HFFc6 (cell line): ENCODE results near the gene FOXK2. TPM values are rescaled to one million over a fixed set of nuclear protein-coding genes. Genes with fewer than 3 reads are reported as not detected.

Experiments used
- DNase-seq: peaks from one replicate; pipeline ENCODE4 v3.0.0-alpha.2; 2018
- H3K27ac Mint-ChIP-seq: 2 replicates; pipeline ENCODE4 v1.8.0; 2020; ENCODE audit warnings: mild to moderate bottlenecking, mixed read lengths
- H3K27me3 Mint-ChIP-seq: 2 replicates; pipeline ENCODE4 v1.8.0; 2021; ENCODE audit warnings: mild to moderate bottlenecking, moderate library complexity, mixed read lengths; ENCODE audit not compliant: insufficient read depth
- H3K36me3 Mint-ChIP-seq: 2 replicates; pipeline ENCODE4 v1.8.0; 2021; ENCODE audit warnings: low read depth, mixed read lengths
- H3K4me1 Mint-ChIP-seq: 2 replicates; pipeline ENCODE4 v1.8.0; 2020; ENCODE audit warnings: low read depth, mixed read lengths
- H3K4me3 Mint-ChIP-seq: 2 replicates; pipeline ENCODE4 v1.8.0; 2020; ENCODE audit warnings: mild to moderate bottlenecking, moderate library complexity, mixed read lengths
- H3K9me3 Mint-ChIP-seq: 2 replicates; pipeline ENCODE4 v1.8.0; 2020; ENCODE audit warnings: mild to moderate bottlenecking, mixed read lengths
- CTCF ChIP-seq: fragments of 200-600 bp; sonication (generic); IDR thresholded peaks from 2 replicates; pipeline ENCODE4 v1.5.0; 2021; ENCODE audit warnings: antibody characterized with exemption, mild to moderate bottlenecking
- total RNA-seq, 6 experiments: library from RNA; stranded (reverse); fragmentation: NEBNext Ultra II Directional; extraction: Animal tissue kit (Norgen Biotek cat#: 25700); gene quantifications; 2 replicates in 1 of 6; 3 replicates in 5 of 6; pipeline ENCODE4 v1.2.3, GENCODE V29; 2021

Gene FOXK2
- total RNA-seq, 6 experiments from 2014 or later = 38.6 to 46.3 (median 41.1) TPM

- DNase-seq = no peak
- H3K4me1 Mint-ChIP-seq = no peaks in the 10 kb centered on the region
- H3K36me3 Mint-ChIP-seq = no peaks in the 10 kb centered on the region; the same call in 1 of the 2 replicates
- H3K27ac Mint-ChIP-seq = no peak overlapping the region
- TF ChIP-seq CTCF = no peak
- H3K27me3 Mint-ChIP-seq = no peaks in the 10 kb centered on the region; the same call in 1 of the 2 replicates
- H3K4me3 Mint-ChIP-seq = no peak overlapping the region
- H3K9me3 Mint-ChIP-seq = no peaks in the 10 kb centered on the region
Measured at GRCh38 chr17:82479602-82480001, 39.9 kb upstream of the FOXK2 start.

GRCh38 chr17:82480318-82480717 lies 39.2 kb upstream of the FOXK2 start:
- DNase-seq = no peak
- Mint-ChIP-seq H3K27me3 (no peaks in the 10 kb centered on the region; the same call in 1 of the 2 replicates), H3K36me3 (no peaks in the 10 kb centered on the region; the same call in none of the 2 replicates)

GRCh38 chr17:82483204-82483660 lies 36.3 kb upstream of the FOXK2 start:
- no peaks in the 10 kb centered on the region for H3K9me3 Mint-ChIP-seq
- H3K4me3 Mint-ChIP-seq = no peak overlapping the region
- DNase-seq = no peak
- no peaks in the 10 kb centered on the region for H3K4me1 Mint-ChIP-seq
- TF ChIP-seq CTCF = no peak
- no peaks in the 10 kb centered on the region; the same call in none of the 2 replicates for H3K36me3 Mint-ChIP-seq
- no peaks in the 10 kb centered on the region; the same call in 1 of the 2 replicates for H3K27me3 Mint-ChIP-seq
- no peak overlapping the region for H3K27ac Mint-ChIP-seq

More at GRCh38 chr17:82480318-82480717, 39.2 kb upstream of the FOXK2 start:
- no peak overlapping the region for H3K27ac Mint-ChIP-seq
- TF ChIP-seq CTCF = no peak
- H3K4me1 Mint-ChIP-seq = no peaks in the 10 kb centered on the region
- H3K9me3 Mint-ChIP-seq = no peaks in the 10 kb centered on the region
- H3K4me3 Mint-ChIP-seq = no peak overlapping the region

- no peak for TF ChIP-seq CTCF
- Mint-ChIP-seq H3K36me3 (no peaks in the 10 kb centered on the region; the same call in none of the 2 replicates), H3K27me3 (no peaks in the 10 kb centered on the region; the same call in 1 of the 2 replicates), H3K4me1 (peaks cover 2% of the 10 kb centered on the region; the same call in 1 of the 2 replicates), H3K27ac (no peak overlapping the region), H3K4me3 (no peak overlapping the region), H3K9me3 (no peaks in the 10 kb centered on the region)
- DNase-seq = no peak
Measured at GRCh38 chr17:82483836-82484235, 35.7 kb upstream of the FOXK2 start.

GRCh38 chr17:82486231-82487094 lies 33.1 kb upstream of the FOXK2 start:
- H3K9me3 Mint-ChIP-seq = no peaks in the 10 kb centered on the region
- H3K36me3 Mint-ChIP-seq = no peaks in the 10 kb centered on the region; the same call in none of the 2 replicates
- no peak overlapping the region for H3K27ac Mint-ChIP-seq

More at GRCh38 chr17:82486231-82487094, 33.1 kb upstream of the FOXK2 start:
- H3K4me3 Mint-ChIP-seq = no peak overlapping the region
- no peak for TF ChIP-seq CTCF
- no peak for DNase-seq
- no peaks in the 10 kb centered on the region; the same call in 1 of the 2 replicates for H3K27me3 Mint-ChIP-seq
- peaks cover 8% of the 10 kb centered on the region; the same call in 1 of the 2 replicates for H3K4me1 Mint-ChIP-seq
